Esophagus muscularis mucosa (tissue), 4 donors: ENCODE results near the gene HOXD11.

Source experiments
- CTCF ChIP-seq, 3 experiments: fragments of 200-600 bp in 2 of 3; fragments of 450-650 bp in 1 of 3; sonication (generic) in 2 of 3; IDR thresholded peaks; one replicate each; pipeline ENCODE4 v1.5.1; 2017 to 2019; ENCODE audit warnings: antibody characterized with exemption in 3 of 3, mild to moderate bottlenecking in 2 of 3, moderate library complexity in 1 of 3
- EP300 ChIP-seq: sonication (generic); formaldehyde crosslinking; IDR thresholded peaks from one replicate; pipeline ENCODE4 v1.6.1; 2017; ENCODE audit warnings: antibody characterized with exemption
- POLR2A ChIP-seq: fragments of 450-650 bp; IDR thresholded peaks from one replicate; pipeline ENCODE4 v1.6.1; 2017; ENCODE audit warnings: antibody characterized with exemption, moderate library complexity, mild to moderate bottlenecking, low read depth
- POLR2AphosphoS5 ChIP-seq, 2 donors: sonication (generic); formaldehyde crosslinking; IDR thresholded peaks; one replicate each; pipeline ENCODE4 v1.6.1; 2017; ENCODE audit warnings: antibody characterized with exemption in 2 of 2

GRCh38 chr2:176137906-176138305 is 30.8 kb downstream of the HOXD11 start:
- TF ChIP-seq POLR2A (no peak), CTCF (IDR thresholded peaks at IDR 0.05) (no peak), POLR2AphosphoS5 (IDR thresholded peaks at IDR 0.05) (no peak), EP300 (no peak)
